ENCODE measurements around the gene MRGPRG.

GRCh38 chr11:3192511-3193372, 25.9 kb downstream of the MRGPRG start:
- no peak for TF ChIP-seq CTCF (IDR thresholded peaks at IDR 0.05 in 8 of 11, conservative IDR thresholded peaks at IDR 0.05 in 3 of 11)
- no peak for TF ChIP-seq POLR2AphosphoS5 (IDR thresholded peaks at IDR 0.05)

Measured in spleen (tissue), 7 donors.